ENCODE measurements around the gene XRCC1. TPM values are rescaled to one million over a fixed set of nuclear protein-coding genes. Genes with fewer than 3 reads are reported as not detected.

XRCC1 gene
- total RNA-seq, 2 donors from 2014 or later, result 22.3 to 40.7 TPM

DNA sequence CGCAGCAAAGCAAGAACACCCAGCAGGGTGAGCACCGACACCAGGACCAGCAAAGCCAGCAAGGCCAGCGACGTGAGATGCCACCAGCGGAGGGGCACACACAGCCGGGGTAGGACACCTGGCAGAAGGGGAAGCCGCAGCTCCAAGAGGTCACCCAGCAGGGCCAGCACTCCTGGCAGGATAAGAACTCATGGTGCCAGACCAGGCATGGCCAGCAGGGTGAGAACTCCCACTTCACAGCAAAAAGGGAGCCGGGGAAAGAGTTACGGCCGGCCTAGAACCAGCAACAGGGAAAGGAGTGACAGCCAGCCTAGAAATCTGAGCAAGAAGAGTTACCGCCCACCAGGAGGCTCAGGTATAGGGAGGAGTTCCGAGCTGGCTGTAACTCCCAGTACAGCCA, 37.0 kb upstream of the XRCC1 start:
- Histone ChIP-seq H3K4me3 (no peak overlapping the region), H3K27ac (no peak overlapping the region), H3K9ac (ENCODE audit: low read depth in 2 of 2, low read length in 2 of 2) (no peak overlapping the region), H3K9me3 (no peaks in the 10 kb centered on the region), H3K27me3 (no peaks in the 10 kb centered on the region), H3K36me3 (no peaks in the 10 kb centered on the region), H3K4me1 (no peaks in the 10 kb centered on the region)
- TF ChIP-seq, protein P1, sequence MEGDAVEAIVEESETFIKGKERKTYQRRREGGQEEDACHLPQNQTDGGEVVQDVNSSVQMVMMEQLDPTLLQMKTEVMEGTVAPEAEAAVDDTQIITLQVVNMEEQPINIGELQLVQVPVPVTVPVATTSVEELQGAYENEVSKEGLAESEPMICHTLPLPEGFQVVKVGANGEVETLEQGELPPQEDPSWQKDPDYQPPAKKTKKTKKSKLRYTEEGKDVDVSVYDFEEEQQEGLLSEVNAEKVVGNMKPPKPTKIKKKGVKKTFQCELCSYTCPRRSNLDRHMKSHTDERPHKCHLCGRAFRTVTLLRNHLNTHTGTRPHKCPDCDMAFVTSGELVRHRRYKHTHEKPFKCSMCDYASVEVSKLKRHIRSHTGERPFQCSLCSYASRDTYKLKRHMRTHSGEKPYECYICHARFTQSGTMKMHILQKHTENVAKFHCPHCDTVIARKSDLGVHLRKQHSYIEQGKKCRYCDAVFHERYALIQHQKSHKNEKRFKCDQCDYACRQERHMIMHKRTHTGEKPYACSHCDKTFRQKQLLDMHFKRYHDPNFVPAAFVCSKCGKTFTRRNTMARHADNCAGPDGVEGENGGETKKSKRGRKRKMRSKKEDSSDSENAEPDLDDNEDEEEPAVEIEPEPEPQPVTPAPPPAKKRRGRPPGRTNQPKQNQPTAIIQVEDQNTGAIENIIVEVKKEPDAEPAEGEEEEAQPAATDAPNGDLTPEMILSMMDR (IDR thresholded peaks at IDR 0.05), result no peak
- intact Hi-C loops (cut with DNase I), result no loop called here
- no peak for DNase-seq

DNA sequence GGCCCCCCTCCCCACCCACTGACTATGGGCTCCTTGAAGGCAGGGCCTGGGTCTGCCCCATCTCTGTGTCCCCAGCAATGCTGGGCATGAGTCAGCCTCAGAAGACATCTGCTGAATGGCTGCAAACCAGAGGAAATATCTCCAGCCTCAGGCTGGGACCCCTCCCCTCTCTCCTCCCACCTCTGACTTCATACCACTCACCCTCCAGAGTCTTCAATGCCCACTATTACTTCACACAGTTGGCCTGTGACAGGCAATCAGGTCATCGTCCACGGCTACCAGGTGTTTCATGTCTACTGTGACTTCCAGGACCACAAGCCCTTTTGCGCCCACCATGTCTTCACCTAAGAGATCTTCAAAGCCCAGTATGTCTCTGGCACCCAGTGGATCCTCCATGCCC, 36.5 kb upstream of the XRCC1 start, which contains the start of gene SRRM5:
Gene SRRM5, plus strand, starts transcription at position 301 of the 400 bp plus-strand sequence. Its CDS starts 34 bp downstream, at position 335.
- Histone ChIP-seq H3K9me3 (no peaks in the 10 kb centered on the region), H3K27ac (no peak within 1 kb of the TSS), H3K9ac (ENCODE audit: low read depth in 2 of 2, low read length in 2 of 2) (no peak within 1 kb of the TSS), H3K27me3 (no peaks in the 10 kb centered on the region), H3K4me3 (no peak within 1 kb of the TSS), H3K36me3 (no peaks in the 10 kb centered on the region), H3K4me1 (no peaks in the 10 kb centered on the region)
- DNase-seq, result no peak
- intact Hi-C loops (cut with DNase I), result no loop called here
- TF ChIP-seq, protein P1 (IDR thresholded peaks at IDR 0.05), result no peak

DNA sequence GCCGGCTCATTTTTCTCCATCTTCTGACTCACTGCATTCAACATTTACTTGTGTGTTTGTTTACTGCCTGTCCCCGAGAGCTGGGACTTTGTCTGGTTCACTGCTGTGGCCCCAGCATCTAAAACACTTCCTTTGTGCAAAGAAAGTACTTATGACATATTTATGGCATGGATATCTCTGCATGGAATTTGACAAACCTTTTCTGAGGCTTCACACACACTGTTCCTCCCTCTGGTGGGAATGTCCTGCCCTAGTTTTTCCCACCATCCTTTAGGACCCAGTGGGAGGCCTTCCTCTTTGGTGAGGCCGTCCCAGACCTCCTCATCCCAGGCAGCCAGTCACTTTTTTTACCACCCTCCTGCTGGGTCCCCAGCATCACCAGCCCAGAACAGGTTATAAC, 35.2 kb upstream of the XRCC1 start:
- Histone ChIP-seq H3K9ac (ENCODE audit: low read depth in 2 of 2, low read length in 2 of 2) (no peak overlapping the region), H3K9me3 (no peaks in the 10 kb centered on the region), H3K4me1 (no peaks in the 10 kb centered on the region), H3K27ac (no peak overlapping the region), H3K27me3 (no peaks in the 10 kb centered on the region), H3K4me3 (no peak overlapping the region), H3K36me3 (no peaks in the 10 kb centered on the region)
- TF ChIP-seq, protein P1 (IDR thresholded peaks at IDR 0.05), result no peak
- intact Hi-C loops (cut with DNase I), result no loop called here
- DNase-seq, result no peak

DNA sequence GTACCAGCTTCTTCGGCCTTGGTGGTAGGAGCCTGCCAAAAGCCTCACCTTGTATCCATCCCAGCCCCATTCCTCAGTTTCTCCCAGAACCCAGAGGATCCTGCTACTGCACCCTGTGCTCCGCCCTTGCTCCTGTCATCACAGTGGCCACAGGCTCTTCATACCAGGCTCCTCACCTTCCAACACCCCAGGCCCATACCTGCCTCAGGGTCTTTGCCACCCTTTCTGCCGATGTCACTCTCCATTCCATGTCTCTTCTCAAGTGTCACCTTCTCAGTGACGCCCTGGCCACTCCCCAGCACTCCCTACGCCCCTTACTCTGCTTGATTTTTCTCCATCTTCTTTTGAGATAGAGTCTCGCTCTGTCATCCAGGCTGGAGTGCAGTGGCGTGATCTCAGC, 34.5 kb upstream of the XRCC1 start:
- TF ChIP-seq, protein P1 (IDR thresholded peaks at IDR 0.05), result no peak
- no peaks in the 10 kb centered on the region for H3K27me3 ChIP-seq
- H3K4me3 ChIP-seq, result no peak overlapping the region
- no peak overlapping the region for H3K9ac ChIP-seq (ENCODE audit: low read depth in 2 of 2, low read length in 2 of 2)
- no peak overlapping the region for H3K27ac ChIP-seq
- no peak for DNase-seq
- no peaks in the 10 kb centered on the region for H3K36me3 ChIP-seq
- intact Hi-C loops (cut with DNase I), result loop anchor here (10.0 kb wide), 1 partner anchor 45 kb away; no protein-coding TSS in a partner anchor
- H3K4me1 ChIP-seq, result no peaks in the 10 kb centered on the region
- no peaks in the 10 kb centered on the region for H3K9me3 ChIP-seq

DNA sequence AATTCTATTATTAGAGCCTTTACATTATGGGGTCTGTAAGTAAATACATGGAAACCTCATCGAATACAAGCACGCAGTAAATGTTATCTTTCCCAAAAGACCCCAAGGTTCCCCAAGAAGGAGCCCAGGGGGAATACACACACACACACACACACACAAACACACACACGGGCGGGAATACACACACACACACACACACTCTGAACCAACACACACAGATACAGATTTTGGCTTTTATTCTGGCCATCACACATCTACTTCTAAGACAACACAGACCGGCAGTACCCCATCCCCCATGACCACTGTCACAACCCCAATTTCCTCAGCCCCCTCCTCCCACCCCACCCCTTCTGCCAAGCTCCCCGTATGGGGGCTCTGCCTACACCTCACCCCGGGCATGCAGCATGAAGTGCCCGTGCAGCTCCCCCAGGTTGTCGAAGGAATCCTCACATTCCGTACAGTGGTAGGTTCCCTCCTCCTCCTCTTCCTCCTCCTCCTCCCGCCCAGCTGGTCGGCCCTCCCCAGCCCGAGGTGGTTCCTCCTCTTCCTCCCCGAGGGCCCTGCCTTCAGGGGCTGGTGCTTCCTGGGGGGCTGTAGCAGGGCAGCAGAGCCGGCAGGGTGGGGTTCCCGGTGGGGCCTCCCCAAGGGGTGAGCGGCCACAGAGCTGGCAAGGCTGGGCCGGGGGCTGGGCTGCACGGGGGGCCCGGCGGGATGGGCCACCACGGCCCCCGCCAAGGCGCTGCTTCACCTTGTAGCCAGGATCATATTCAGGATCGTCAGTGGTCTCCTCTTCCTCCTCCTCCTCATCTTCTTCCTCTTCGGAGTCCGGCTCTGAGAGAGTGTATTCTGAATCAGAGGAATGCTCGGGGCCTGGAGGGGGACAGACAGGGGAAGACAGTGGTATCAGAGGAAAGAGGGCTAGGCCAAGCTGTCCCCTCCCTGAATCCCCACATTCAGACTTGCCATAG, 32.2 kb upstream of the XRCC1 start:
- no peak overlapping the region for H3K27ac ChIP-seq
- no peaks in the 10 kb centered on the region for H3K9me3 ChIP-seq
- H3K9ac ChIP-seq (ENCODE audit: low read depth in 2 of 2, low read length in 2 of 2), result no peak overlapping the region
- no peaks in the 10 kb centered on the region for H3K36me3 ChIP-seq
- H3K4me3 ChIP-seq, result no peak overlapping the region
- no peak for DNase-seq
- no peaks in the 10 kb centered on the region for H3K27me3 ChIP-seq
- no peaks in the 10 kb centered on the region for H3K4me1 ChIP-seq
- TF ChIP-seq, protein P1 (IDR thresholded peaks at IDR 0.05), result no peak
- intact Hi-C loops (cut with DNase I), result loop anchor here (10.0 kb wide), 1 partner anchor 47 kb away; no protein-coding TSS in a partner anchor

All from colonic mucosa (tissue), 4 donors.